ENCODE data around the gene SASS6.
"Not testable (repeated sequence)": the region's sequence is repeated elsewhere in the genome, so short reads cannot be mapped to it uniquely, and the experiment has no call there.

Gene SASS6

DNA sequence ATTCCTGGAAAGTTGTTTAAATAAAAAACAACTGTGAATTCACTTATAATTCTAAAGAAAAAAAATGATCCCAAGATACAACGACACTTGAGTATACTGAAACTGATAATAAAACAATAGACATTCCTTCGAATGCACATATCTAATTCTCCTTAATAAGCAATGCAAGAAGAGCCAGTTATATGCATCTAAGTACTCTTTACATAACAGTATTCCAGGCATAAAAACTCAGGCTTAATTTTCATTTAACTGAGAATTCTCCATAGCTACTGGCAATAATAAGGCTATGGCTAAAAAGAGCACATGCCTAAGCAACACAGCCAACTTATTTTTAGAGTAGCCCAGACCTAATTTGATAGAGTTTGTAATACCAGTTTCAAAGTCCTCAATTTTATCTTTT is 31.2 kb downstream of the SASS6 start:
- DNase-seq: no peak

DNA sequence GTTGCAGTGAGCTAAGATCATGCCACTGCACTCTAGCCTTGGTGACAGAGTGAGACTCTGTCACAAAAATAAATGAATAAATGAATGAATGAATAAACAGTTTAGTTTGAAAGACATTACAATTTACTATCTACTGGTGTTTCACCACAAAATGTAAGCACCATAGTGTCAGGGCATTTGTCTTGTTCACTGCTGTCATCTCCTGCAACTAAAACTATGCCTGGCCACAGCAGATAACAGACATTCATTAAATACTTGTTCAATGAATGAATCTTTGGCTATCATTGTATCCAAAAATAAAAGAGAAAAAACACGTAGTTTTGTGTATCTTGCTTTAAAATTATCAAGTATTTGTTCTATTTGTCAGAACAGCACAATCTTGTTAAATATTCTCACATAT is 32.5 kb downstream of the SASS6 start:
- DNase-seq: peak; percentile 56

GRCh38 chr1:100090471-100090870 is 42.3 kb downstream of the SASS6 start:
- DNase-seq: no peak

DNA sequence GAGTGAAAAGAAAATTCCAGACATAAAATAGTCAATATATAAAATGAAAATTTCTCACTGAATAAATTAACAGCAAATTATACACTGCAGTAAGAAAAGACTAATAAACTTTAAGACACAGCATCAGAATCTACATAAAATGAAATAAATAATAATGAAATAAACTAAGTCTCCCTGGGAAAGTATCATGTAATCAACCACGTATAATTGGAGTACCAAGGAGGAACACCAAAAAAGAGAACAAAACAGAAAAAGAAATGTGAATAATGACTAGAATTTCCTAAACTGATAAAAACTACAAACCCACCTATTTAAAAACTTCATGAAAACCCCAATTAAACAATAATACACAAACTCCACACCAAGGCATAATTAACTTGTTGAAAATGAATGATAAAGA is 43.6 kb downstream of the SASS6 start:
- DNase-seq: no peak

DNA sequence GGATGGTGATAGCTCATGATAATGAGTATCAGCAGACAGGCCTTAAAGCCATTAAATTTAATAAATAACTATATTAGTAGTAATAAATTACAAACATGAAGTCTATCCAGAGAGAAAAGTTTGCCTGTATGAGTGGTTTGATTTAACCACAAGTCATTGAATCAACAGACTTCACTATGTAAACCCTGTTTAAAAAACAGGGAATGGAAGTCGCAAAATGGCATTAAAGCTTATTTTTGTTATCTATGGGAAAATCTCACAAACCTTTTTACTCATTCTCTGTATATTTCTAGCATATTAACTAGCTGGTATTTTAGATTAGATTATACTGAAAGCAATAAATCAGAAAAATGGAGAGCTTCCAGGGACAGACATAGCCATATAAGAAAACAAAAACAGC is 45.3 kb downstream of the SASS6 start:
- peak; percentile 2 for DNase-seq

DNA sequence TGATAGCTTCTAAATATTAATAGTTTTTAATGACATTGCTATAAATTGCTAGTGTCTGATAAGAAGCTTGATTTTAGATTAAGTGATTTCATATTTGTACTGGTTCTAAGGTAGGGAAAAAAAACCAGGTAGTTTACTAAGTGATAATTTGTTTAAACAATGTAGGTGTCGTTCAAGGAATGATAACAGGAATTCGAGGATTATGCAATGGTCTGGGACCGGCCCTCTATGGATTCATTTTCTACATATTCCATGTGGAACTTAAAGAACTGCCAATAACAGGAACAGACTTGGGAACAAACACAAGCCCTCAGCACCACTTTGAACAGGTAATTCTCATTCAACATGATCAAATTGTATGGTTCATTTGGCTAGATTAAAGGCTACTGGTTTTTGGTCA is 52.4 kb downstream of the SASS6 start:
- DNase-seq: no peak

DNA sequence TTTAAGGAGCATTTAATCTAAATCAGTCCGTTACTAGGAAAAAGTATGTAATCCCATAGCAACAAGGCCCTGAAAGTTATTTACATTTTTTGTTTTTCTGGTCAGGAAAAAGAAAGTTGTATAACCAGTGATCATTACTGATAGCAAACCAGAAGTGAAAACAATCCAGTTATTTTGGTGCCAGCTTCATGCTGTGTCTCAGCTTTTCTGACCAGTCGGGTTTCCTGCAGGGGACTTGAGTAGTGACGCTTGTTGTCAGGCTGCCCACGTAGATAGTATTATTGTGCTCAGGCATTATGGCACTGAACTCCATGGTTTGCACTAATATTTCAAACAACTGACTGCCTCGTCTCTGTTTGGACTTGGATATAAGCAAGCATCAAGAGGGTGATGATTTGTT is 55.2 kb downstream of the SASS6 start:
- DNase-seq: no peak

DNA sequence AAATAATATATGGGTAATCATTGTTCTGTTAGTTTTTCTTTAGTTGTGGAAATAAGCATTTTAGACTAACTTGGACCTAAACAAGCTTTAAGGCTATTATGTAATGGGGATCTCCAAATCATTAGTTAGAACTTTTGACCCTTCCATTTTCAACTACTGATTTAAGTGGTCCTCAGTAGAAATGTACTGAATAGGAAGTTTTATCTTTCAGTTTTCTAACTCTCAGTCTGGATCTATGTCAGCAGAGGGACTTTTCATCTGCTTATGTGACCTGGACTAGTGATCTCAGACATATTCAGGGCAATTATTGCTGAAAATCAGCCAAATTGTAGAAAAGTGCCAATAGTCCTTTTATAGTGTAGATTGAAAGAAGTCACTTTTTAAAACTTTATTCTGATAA is 56.0 kb downstream of the SASS6 start:
- DNase-seq: no peak

DNA sequence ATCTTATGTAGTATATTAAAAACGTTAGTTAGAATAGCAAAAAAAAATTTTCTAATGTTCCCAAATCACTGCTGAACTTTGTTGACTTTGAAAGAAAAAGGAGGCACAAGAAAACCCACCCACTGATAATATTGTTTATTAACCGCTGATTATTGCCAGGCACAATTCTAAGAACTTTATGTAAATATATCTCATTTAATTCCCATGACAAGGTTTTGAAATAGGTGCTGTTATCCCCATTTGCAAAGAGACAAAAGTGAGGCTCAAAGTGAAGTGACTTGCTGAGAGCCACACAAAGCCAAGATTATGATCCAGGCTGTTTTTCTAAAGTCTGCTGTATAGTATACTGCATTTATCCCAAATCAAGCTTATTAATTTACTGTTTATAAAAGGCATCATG is 56.4 kb downstream of the SASS6 start:
- no peak for DNase-seq

DNA sequence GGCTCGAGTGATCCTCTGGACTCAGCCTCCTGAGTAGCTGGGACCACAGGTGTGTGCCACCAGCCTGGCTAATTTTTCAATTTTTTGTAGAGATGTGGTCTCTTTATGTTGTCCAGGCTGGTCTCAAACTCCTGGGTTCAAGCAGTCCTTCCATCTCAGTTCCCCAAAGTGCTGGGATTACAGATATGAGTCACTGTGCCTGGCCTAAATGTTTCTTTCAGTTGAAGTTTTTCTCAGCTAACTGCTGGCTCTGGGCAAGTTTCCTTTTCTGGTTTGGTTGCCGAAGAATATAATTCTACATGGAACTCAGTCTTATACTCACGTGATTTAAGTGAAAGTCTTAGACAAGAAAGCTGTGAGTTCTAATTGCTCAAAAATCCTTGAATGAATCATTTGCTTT is 57.0 kb downstream of the SASS6 start:
- DNase-seq: no peak

GRCh38 chr1:100074604-100075395 is 57.9 kb downstream of the SASS6 start:
- no peak for DNase-seq

DNA sequence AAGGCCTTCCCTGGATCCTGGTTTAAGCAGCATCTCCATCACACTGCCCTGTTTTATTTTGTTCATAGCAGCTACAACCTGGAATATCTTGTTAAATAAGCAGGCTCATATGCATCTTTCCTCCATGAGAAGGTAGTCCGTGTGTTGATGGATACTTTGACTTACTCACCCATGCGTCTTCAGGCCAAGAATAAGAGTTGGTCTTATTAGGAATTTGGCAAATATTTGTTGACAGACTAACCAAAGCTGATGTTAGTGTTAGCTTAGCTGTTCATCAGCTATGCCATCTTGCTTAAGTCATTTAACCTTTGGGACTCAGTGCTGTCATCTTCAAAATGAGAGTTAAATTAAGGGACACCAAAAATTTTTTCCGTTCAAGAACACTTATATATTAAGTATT is 59.2 kb downstream of the SASS6 start:
- no peak for DNase-seq

GRCh38 chr1:100070201-100070939 is 62.4 kb downstream of the SASS6 start:
- DNase-seq: no peak

GRCh38 chr1:100065969-100066227 is 66.8 kb downstream of the SASS6 start:
- DNase-seq: no peak

DNA sequence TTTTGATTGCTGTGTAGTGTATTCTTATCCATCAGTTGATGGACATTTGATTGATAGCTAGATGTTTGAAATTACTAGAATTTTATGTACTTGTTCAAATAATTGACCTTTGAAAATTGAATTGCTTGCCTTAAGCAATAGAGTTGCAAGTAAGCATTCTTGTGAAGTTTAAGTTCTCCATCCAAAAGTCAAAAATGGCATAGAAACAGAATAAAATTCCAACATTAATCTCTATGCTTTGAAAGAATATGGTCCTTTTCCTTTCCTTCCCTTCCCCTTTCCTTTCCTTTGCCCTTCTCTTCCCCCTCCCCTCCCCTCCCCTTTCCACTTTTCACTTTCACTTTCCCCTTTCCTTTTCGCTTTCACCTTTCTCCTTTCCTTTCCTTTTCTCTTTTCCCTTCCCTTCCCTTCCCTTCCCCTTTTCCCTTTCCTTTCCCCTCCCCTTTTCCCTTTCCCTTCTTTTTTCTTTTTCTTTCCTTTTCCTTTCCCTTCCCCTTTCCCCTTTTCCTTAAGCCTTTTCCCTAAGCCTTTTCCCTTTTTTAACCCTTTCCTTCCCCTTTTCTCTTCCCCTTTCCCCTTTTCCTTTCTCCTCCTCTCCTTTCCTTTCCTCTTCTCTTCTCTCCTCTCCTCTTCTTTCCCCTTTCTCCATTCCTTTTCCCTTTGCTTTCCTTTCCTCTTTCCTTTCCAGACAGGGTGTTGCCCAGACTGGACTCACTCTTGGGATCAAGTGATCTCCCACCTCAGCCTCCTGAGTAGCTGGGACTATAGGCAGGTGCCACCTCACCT is 67.4 kb downstream of the SASS6 start:
- no peak for DNase-seq

GRCh38 chr1:100061681-100062080 is 71.0 kb downstream of the SASS6 start:
- DNase-seq: no peak

DNA sequence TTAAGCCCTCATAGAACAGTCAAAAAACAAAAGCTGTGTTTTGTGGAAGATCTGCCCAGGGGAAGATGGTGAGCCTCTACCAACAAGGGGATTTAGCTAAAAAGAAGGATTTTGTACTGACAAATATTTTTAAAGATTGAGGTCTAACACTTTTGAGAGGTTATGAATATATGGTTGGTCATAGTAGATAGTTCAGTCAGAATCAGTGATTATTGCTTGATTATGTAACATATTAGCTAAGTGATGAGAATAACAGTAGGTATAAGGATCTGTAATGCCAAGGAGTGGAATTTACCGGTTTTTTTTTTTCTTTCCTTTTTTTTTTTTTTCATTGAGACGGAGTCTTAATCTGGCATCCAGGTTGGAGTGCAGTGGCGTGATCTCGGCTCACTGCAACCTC is 79.0 kb downstream of the SASS6 start:
- DNase-seq: no peak

- DNase-seq: no peak
Observed at GRCh38 chr1:100053119-100053518, 79.6 kb downstream of the SASS6 start.

GRCh38 chr1:100051893-100052292 is 80.8 kb downstream of the SASS6 start:
- no peak for DNase-seq

DNA sequence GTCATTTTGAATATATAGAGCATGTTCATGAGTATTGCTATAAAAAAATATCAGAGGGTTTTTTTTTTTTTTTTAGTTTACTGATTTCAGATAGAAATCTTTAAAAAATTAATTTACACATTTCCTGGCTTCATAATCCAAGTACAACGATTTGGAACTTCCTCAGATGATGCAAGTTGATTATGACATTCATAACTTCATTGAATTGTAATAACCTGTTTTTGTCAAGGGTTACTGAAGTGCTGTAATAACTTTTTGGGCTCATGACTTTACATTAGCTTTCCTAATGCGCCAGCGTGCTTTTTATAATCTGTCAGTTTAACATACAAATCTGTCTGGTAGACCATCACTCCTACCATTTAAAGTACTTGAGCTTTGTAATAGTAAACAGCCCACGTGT is 81.3 kb downstream of the SASS6 start:
- DNase-seq: no peak

GRCh38 chr1:100050139-100050538 is 82.6 kb downstream of the SASS6 start:
- no peak for DNase-seq

DNA sequence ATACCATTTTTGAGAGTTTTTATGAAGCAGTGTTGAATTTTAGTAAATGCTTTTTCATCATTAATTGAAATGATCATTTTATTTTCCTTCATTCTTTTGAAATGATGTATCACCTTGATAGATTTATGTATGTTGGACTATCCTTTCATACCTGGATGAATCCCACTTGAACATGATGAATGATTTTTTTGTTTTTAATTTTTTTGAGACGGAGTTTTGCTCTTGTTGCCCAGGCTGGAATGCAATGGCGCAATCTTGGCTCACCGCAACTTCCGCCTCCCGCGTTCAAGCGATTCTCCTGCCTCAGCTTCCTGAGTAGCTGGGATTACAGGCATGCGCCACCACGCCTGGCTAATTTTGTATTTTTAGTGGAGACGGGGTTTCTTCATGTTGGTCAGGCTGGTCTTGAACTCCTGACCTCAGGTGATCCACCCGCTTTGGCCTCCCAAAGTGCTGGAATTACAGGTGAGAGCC is 85.5 kb downstream of the SASS6 start:
- not testable (repeated sequence) for DNase-seq

DNA sequence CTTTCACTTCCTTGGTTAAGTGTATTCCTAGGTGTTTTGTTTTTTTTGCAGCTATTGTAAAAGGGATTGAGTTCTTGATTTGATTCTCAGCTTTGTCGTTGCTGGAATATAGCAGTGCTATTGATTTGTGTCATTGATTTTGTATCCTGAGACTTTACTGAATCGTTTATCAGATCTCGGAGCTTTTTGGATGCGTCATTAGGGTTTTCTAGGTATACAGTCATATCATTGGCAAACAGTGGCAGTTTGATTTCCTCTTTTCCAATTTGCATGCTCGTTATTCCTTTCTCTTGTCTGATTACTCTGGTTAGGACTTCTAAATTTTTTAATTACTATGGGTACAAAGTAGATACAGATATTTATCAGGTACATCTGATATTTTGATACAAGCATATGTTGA is 87.5 kb downstream of the SASS6 start:
- no peak for DNase-seq

DNA sequence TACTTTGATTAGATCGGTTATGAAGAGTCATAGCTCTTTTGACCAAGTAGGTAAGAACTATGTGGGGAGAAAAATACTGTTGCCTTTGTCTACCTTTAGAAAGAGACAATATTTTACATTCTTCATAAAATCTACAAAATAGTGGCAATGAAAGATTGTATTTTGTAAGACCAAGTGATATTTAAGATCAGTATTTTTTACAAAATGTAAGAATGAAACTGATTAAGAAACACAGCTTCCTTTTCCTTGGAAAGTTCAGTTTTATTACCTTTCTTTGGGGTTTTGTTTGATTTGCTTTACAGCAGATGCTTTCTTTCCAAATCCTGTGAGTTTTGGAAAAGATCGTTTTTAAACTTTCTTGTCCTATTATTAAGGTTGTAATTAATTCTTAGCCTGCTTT is 93.1 kb downstream of the SASS6 start:
- DNase-seq: no peak

Measured in fibroblast of skin of abdomen (primary cell).